Uterus (tissue), 4 donors: Measurements from ENCODE around the gene PTRH1. TPM values are rescaled to one million over a fixed set of nuclear protein-coding genes. Genes with fewer than 3 reads are reported as not detected.

ENCODE experiments used
- total RNA-seq, 4 donors: library from RNA; depleted of rRNA in 3 of 4; stranded (reverse); fragments of >200 nt in 3 of 4; gene quantifications; one replicate each; pipeline versions ENCODE4 v1.1.0 to v1.2.4, GENCODE V29; 2014 to 2023
- donor health status: DM: yes; HTN: yes; CAD: no.

PTRH1 gene
- total RNA-seq, 4 donors from 2014 or later = 3.8 to 18.4 (median 10.4) TPM

Other genes with a start within 250 kb of the PTRH1 start
- gene STXBP1, start 103.4 kb downstream of the PTRH1 start, total RNA-seq = 100 to 1,000 TPM in 2 of 4 donors, 10 to 100 TPM in 2; 46.6 to 147 (median 99.5) TPM
- gene CFAP157, start 8.7 kb downstream of the PTRH1 start, total RNA-seq = 1 to 10 TPM in 3 of 4 donors, not detected in 1; 2.1 to 5.4 (median 4.4) TPM
- gene TTC16, start 416 bp upstream of the PTRH1 start, total RNA-seq = 10 to 100 TPM in 1 of 4 donors, under 1 TPM in 2, not detected in 1; 0.48 to 12.6 (median 0.67) TPM
- gene TOR2A, start 19.6 kb upstream of the PTRH1 start, total RNA-seq = 10 to 100 TPM in 2 of 4 donors, 1 to 10 TPM in 2; 2.0 to 73.8 (median 7.0) TPM
- 10 to 100 TPM in 3 of 4 donors, 1 to 10 TPM in 1; 3.6 to 38.1 (median 19.8) TPM for gene SH2D3C, start 63.0 kb upstream of the PTRH1 start, total RNA-seq
- 100 to 1,000 TPM in 1 of 4 donors, 10 to 100 TPM in 3; 30.0 to 175 (median 77.4) TPM for gene CDK9, start 70.4 kb upstream of the PTRH1 start, total RNA-seq
- gene FPGS, start 87.2 kb upstream of the PTRH1 start, total RNA-seq = 100 to 1,000 TPM in 1 of 4 donors, 10 to 100 TPM in 3; 11.5 to 128 (median 46.6) TPM
- 100 to 1,000 TPM in 1 of 4 donors, 10 to 100 TPM in 3; 14.0 to 256 (median 50.3) TPM for gene ENG, start 139.0 kb upstream of the PTRH1 start, total RNA-seq
- gene AK1, start 162.0 kb upstream of the PTRH1 start, total RNA-seq = 10 to 100 TPM in 2 of 4 donors, 1 to 10 TPM in 2; 6.1 to 54.3 (median 15.7) TPM
- 100 to 1,000 TPM in 3 of 4 donors, 10 to 100 TPM in 1; 37.7 to 133 (median 111) TPM for gene ST6GALNAC6, start 183.9 kb upstream of the PTRH1 start, total RNA-seq
- 10 to 100 TPM in 3 of 4 donors, under 1 TPM in 1; 0.59 to 41.7 (median 20.7) TPM for gene ST6GALNAC4, start 201.4 kb upstream of the PTRH1 start, total RNA-seq
- gene PIP5KL1, start 215.1 kb upstream of the PTRH1 start, total RNA-seq = 10 to 100 TPM in 1 of 4 donors, 1 to 10 TPM in 2, not detected in 1; 2.9 to 11.3 (median 3.2) TPM
- 10 to 100 TPM in 3 of 4 donors, 1 to 10 TPM in 1; 6.7 to 33.1 (median 15.9) TPM for gene DPM2, start 222.2 kb upstream of the PTRH1 start, total RNA-seq